Epithelial cell of proximal tubule (primary cell): ENCODE results near the gene NUMB. TPM values are rescaled to one million over a fixed set of nuclear protein-coding genes. Genes with fewer than 3 reads are reported as not detected.
A peak's percentile ranks its signal among the peaks of the same experiment; 100 is the strongest.

Source experiments
- DNase-seq: peaks from one replicate; pipeline ENCODE4 v3.0.0-alpha.2; 2011; ENCODE audit warnings: low read depth
- H3K4me3 ChIP-seq: 2 replicates; pipeline ENCODE4 v1.5.1; 2011; ENCODE audit warnings: low read depth, mild to moderate bottlenecking, low read length
- CTCF ChIP-seq: conservative IDR thresholded peaks from 2 replicates; pipeline ENCODE4 v1.5.1; 2012; ENCODE audit warnings: low read depth, mild to moderate bottlenecking, low read length
- total RNA-seq: library from RNA; depleted of rRNA; stranded (reverse); fragments of >200 nt; gene quantifications from 2 replicates; pipeline ENCODE4 v1.2.3, GENCODE V29; 2015

Gene NUMB
- total RNA-seq, 1 donor from 2014 or later = 23.1 TPM

DNA sequence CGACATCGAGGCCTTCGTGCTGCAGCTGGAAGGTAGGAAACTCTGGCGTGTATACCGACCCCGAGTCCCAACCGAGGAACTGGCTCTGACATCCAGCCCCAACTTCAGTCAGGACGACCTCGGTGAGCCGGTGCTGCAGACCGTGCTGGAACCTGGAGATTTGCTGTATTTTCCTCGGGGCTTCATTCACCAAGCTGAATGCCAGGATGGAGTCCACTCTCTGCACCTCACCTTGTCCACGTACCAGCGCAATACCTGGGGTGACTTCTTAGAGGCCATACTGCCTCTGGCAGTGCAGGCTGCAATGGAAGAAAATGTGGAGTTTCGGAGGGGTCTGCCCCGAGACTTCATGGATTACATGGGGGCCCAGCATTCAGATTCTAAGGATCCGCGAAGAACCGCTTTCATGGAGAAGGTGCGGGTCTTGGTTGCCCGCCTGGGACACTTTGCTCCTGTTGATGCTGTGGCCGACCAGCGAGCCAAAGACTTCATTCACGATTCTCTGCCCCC, 33.8 kb upstream of the NUMB start:
- DNase-seq = no peak
- H3K4me3 ChIP-seq = peak overlapping the region; percentile 75
- TF ChIP-seq CTCF = no peak

- peak overlapping the region; percentile 75 for H3K4me3 ChIP-seq
- no peak for DNase-seq
- no peak for TF ChIP-seq CTCF
Observed at GRCh38 chr14:73491256-73492042, 33.1 kb upstream of the NUMB start.

DNA sequence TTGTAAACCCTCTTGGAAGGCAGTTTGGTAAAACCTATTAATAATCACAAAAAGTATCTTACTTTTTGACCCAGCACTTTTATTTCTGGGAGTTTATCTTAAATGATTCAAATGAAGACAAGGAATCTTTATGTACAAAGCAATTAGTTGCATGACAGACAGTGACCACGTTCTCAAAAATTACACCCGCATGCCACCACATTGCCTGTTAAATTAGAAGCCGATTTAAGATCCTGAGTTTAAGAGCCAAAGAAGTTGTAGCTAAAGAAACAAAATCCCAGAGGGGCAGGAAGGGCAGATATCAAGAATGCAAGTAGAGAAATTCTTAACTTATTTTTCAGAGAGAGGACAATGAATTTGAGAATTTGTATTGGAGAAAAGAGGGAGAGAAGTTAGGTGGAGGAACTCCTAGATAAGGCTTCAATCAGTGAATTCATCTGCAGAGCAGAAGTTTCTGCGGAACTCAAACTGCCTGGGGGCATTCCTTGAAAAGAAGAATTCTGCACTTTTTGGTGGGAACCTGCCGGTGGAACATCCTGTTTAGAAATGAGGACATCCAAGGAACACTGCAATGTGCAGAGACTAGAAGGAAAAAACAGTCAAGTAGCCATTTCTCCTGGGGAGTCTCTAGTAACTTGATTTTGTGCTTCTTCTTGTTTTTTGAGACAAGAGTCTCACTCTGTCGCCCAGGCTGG, 31.3 kb upstream of the NUMB start:
- no peak overlapping the region for H3K4me3 ChIP-seq
- TF ChIP-seq CTCF = no peak
- no peak for DNase-seq

- no peak overlapping the region for H3K4me3 ChIP-seq
- no peak for TF ChIP-seq CTCF
- no peak for DNase-seq
Observed at GRCh38 chr14:73478684-73479083, 20.3 kb upstream of the NUMB start.

DNA sequence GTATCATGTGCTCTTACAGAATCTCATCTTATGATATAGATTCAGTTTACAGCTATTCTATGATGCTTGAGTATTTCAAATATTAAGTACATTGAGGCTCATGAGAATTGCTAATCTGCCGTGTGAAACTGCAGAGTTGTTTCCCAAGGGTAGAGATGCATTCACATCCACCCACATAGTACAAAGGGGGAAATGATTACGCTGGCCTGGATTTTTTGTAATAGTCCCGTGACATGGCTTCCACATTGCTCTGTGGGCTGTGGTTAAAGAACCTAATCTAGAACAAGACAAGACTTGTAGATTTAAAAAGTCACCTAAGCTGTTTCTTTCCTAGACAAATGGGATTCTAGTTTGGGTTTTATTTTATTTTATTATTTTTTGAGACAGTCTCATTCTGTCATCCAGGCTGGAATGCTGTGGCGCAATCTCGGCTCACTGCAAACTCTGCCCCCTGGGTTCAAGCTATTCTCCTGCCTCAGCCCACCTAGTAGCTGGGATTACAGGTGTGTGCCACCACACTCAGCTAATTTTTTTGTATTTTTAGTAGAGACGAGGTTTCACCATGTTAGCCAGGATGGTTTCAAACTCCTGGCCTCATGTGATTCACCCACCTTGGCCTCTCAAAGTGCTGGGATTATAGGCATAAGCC, 19.4 kb upstream of the NUMB start:
- TF ChIP-seq CTCF = no peak
- no peak for DNase-seq
- no peak overlapping the region for H3K4me3 ChIP-seq

GRCh38 chr14:73476451-73476931, 18.1 kb upstream of the NUMB start:
- DNase-seq = no peak
- TF ChIP-seq CTCF = no peak

More at GRCh38 chr14:73476451-73476931, 18.1 kb upstream of the NUMB start:
- no peak overlapping the region for H3K4me3 ChIP-seq
